ENCODE results near the gene ST3GAL2.
A peak's percentile ranks its signal among the peaks of the same experiment; 100 is the strongest.
"Not testable (repeated sequence)": the region's sequence is repeated elsewhere in the genome, so short reads cannot be mapped to it uniquely, and the experiment has no call there.

Gene ST3GAL2

DNA sequence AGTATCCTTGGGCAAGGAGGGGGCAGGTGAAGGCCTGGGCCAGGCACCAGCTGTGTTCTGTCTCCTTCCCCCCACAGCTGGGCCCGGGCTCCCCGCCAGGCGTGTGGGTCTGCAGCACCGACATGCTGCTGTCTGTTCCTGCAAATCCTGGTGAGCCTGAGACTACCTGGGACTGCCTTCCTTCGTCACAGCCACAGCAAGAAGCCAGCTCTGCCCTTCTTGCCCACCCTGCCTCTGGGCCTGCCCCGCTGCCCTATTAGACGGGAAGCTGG lies 27.8 kb upstream of the ST3GAL2 start:
- DNase-seq = no peak

DNA sequence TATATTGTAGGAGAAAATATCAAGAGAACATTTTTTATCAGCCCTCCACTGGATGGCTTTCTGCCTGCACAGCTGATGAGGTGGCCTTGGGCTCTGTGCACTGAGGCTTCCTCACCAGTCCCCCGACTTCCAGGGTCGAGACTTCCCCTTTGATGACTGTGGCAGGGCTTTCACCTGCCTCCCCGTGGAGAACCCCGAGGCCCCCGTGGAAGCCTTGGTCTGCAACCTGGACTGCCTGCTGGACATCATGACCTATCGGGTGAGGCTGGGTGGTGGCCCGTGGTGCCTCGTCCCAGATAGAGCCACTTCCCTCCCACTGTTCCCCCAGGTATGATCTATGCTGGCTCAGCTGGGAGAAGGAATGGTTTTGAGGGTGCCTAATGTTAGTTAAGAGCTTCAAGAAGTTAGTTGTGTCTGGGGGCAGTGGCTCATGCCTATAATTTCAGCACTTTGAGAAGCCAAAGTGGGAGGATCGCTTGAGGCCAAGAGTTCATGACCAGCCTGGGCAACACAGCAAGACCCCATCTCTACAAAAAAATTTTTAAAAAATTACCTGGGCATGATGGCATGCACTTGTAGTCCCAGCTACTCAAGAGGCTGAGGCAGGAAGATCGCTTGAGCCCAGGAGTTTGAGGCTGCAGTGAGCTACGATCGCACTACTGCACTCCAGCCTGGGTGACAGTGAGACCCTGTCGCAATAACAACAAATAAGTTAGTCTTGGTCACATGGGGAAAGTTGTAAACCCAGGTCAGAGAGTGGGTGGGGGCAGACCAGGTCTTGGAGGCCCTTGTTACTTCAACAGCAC lies 27.3 kb upstream of the ST3GAL2 start:
- no peak for DNase-seq

DNA sequence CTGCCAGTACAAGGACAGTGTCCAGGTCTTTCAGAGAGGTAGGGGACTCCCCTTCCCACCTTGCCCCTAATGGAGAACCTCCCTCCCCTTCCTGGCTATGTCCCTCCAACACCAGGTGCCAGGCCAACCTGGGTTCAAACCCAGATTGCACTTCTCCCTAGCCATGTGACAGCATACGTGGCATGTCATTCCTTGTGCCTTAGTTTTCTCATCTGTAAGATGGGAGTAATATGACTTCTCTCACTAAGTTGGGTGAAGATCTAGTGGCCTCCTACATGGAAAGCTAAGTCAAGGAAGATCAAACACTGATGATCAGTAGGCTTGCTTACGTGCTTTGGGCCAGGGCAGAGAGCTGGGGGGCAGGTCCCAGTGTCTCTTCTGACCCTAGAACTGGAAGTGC lies 24.3 kb upstream of the ST3GAL2 start:
- no peak for DNase-seq

DNA sequence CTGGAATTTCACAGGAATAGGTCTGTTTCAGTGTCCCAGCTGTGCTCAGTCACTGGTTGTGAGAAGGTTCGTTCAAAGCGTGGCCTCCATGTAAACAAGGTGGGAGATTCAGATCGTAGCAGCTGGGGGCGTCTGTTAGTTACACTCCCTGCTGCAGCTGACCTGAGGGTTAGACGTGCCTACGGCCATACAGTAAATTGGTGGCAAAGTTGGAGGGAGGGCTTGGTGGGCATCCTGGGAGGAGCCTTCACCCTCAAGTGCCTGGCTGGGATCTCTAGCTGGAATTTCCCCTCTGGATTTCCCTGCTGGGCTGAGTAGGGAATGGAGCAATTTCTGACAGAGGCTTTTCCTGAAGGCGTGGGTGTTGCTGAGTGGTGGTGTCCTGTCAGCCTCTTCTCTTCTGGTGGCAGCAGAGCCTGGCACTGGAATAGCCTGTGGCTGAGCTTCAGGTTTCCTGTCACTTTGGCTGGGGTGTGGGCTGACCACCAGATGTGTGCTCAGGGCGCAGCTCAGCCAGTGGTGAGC lies 21.9 kb upstream of the ST3GAL2 start:
- no peak for DNase-seq

DNA sequence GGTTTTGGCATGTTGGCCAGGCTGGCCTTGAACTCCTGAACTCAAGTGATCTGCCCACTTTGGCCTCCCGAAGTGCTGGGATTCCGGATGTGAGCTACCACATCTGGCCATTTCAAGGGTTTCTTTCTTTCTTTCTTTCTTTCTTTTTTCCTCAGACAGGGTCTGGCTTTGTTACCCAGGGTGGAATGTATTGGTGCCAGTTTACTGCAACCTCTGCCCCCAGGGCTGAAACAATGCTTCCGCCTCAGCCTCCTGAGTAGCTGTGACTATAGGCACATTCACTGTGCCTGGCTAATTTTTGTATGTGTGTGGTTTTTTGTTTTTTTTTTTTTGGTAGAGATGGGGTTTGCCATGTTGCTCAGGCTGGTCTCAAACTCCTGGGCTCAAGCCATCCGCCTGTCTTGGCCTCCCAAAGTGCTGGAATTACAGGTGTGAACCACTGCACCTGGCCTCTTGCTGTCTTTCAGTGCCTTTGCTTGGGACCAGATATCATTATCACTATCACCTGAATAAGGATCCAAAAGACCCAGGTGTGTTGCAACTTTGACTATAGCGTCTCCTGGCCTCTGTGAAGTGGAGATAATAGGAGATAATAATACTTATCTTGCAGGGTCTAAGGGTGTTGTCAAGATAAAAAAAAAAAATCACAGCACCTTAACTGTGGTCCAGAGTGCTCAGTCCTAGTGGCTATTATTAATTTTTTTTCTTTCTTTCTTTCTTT lies 18.7 kb upstream of the ST3GAL2 start:
- no peak for DNase-seq

DNA sequence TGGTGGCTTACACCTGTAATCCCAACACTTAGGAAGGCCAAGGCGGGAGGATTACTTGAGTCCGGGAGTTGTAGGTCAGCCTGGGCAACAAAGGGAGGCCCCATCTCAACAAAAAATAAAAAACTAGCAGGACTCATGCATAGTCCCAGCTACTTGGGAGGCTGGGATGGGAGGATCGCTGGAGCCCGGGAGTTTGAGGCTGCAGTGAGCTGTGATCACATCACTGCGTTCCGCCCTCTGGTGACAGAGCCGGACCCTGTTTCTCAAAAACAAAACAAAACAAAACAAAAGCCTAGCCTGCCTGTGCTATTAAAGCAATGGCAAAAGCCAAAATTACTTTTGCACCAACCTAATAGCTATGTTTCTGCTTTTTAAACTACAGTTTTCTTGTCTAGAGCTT lies 17.0 kb upstream of the ST3GAL2 start:
- no peak for DNase-seq

DNA sequence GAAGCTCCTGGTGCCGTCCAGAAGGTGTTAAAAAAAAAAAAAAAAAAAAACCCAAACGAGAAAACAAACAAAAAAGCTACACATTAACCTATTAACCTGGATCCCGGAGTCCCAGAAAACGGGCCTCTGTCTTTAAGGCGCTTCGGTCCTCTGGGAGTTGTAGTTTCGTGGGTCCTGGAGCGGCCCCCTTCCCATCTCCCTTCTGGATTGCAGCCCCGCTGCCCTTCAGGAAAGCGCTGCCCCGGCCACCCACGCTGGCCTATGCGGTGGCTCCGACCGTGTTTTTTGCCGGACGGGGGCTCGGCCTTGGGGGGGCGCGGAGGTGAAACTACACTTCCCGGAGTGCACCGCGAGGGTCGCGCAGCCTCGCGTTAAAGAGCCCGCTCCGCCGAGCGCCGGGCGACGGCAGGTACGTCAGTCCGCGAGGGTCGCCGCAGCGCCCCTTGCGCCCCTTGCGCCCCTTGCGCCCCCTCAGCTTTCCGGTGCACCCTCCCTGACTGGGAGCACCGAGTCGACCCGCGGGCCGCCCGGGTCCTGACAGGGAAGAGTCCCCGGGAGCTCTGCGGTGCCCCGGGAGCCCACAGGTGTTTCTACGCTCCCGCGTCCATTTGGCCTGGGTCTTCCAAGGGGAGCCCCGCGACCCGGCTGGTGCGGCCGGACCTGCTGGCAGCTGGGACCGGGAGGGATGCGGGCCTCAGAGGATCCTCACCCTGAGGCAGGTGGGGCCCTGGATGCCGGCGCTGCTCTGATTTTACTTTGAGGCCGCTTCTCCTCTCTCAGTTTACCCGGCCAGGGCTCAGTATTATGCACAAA lies 15.5 kb upstream of the ST3GAL2 start, which contains the start of gene FCSK:
TSS of gene FCSK (plus strand) at position 374 of the 813 bp plus-strand sequence. CDS start 8,596 bp downstream, outside the sequence.
- DNase-seq = peak; percentile 33

DNA sequence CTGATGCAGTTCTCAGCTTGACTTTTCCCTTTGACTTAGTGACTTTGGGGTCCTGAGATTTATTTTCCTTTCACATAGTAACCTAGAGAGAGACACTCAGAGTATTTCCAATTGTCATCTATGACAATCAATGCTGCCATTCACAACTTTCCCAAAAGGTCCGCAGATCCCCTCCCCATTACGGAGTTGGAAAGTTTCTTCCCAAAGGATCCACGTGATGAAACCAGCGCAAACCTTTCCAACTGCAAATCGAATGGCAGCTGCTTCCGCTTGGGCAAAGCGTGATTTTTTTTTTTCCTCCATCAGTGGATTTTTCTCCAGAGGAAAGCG lies 15.0 kb upstream of the ST3GAL2 start:
- DNase-seq = no peak

DNA sequence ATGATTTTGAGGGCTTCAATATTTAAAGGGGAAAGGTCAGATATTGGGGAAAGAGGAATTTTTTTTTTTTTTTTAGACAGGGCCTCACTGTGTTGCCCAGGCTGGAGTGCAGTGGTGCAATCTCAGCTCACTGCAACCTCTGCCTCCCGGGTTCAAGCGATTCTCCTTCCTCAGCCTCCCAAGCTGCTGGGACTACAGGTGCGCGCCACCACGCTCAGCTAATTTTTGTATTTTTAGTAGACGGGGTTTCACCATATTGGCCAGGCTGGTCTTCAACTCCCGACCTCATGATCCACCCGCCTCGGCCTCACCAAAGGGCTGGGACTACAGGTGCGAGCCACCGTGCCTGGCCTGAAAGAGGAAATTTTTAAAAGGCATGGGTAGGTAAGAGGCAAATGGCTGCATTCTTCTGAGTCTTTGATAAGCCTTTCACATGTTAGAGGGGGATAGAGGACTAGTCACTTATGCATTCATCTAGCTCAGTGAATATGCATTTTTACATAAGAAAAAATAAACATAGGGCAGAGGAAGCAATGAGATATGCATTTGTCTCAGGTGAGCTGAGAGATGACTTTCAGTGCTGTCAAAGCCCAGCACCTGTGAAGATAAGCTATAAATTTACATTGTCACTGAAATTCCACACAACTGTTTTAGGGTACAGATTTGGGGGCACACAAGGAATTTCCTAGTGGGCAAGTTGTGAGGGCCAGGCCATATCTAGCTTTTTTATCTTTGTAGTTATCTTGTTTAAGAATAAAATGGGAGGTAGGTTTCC lies 14.4 kb upstream of the ST3GAL2 start:
- no peak for DNase-seq

DNA sequence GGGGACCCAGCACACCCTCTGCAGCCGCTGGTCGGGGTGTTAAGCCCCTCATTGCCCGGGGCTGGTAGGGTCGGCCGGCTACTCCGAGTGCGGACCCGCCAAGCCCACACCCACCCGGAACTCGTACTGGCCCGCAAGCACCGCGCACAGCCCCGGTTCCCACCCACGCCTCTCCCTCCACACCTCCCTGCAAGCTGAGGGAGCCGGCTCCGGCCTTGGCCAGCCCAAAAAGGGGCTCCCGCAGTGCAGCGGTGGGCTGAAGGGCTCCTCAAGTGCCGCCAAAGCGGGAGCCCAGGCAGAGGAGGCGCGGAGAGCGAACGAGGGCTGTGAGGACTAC lies 12.1 kb upstream of the ST3GAL2 start:
- DNase-seq = not testable (repeated sequence)

DNA sequence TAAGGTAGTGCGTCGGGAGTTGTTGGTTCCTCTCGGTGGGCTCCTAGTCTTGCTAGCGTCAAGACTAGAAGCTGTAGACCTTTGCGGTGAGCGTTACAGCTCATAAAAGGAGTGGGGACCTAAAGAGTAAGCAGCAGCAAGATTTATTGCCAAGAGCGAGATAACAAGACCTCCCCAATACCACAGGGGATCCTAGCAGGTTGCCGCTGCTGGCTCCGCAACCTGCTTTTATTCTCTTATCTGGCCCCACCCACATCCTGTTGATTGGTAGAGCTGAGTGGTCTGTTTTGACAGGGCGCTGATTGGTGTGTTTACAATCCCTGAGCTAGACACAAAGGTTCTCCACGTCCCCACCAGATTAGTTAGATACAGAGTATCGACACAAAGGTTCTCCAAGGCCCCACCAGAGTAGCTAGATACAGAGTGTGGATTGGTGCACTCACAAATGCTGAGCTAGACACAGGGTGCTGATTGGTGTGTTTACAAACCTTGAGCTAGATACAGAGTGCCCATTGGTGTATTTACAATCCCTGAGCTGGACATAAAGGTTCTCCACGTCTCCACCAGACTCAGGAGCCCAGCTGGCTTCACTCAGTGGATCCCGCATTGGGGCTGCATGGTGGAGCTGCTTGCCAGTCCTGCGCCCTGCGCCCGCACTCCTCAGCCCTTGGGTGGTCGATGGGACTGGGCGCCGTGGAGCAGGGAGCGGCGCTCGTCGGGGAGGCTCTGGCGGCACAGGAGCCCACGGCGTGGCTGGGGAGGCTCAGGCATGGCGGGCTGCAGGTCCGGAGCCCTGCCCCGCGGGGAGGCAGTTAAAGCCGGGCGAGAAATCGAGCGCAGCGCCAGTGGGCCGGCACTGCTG lies 11.5 kb upstream of the ST3GAL2 start:
- DNase-seq = not testable (repeated sequence)

DNA sequence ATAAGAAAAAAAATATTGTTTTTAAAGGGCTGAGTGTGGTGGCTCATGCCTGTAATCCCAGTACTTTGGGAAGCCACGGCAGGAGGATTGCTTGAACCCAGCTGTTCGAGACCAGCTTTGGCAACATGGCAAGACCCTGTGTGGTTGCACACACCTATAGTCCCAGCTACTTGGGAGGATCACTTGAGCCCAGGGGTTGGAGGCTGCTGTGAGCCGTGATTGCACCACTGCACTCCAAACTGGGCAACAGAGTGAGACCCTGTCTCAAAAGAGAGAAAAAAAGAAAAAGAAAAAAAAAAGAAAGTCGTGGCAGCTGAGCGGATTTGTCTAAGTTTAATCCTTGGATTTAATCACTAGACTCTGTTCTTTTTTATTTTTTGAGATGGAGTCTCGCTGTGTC lies 9.2 kb upstream of the ST3GAL2 start:
- DNase-seq = no peak

DNA sequence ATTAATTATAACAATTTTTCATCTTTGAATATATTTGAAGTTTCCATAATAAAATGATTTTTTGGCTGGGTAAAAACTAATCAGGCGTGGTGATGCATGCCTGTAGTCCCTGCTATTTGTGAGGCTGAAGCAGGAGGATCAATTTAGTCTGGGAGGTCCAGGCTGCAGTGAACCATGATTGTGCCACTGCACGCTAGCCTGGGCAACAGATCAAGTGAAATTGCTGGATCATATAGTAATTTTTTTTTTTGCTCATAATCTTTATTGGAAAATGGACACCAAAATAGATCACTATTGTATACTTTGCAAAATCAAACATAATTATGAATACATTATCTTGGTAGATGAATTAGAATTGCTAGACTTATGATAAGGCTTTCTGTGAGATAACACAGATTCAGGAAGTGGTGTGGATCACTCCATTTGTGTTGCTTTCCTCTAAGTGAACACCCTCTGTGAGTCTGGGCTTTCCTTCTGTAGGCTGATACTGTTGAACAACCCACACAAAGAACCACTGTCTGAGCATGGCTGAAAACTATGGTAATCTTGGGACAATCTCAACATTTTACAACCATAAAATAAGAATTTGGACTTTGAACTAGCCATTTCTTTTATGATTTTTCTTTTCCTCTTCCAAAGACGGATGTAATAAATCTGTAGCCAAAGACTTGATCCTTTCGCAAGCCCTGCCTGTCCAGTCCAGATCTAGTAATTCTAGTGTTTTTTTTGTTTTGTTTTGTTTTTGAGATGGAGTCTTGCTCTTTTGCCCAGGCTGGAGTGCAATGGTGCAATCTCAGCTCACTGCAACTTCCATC lies 5.6 kb upstream of the ST3GAL2 start:
- DNase-seq = no peak

DNA sequence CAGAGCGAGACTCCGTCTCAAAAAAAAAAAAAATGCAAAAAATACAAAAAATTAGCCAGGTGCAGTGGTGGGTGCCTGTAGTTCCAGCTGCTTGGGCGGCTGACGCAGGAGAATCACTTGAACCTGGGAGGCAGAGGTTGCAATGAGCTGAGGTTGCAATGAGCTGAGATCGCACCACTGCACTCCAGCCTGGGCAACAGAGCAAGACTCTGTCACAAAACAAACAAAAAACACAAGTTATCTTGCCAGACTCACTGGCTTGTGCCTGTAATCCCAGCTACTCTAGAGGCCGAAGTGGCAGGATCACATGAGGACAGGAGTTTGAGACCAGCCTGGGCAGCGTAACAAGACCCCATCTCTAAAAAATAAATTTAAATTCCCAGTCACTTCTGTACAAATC lies 3.4 kb upstream of the ST3GAL2 start:
- DNase-seq = no peak

DNA sequence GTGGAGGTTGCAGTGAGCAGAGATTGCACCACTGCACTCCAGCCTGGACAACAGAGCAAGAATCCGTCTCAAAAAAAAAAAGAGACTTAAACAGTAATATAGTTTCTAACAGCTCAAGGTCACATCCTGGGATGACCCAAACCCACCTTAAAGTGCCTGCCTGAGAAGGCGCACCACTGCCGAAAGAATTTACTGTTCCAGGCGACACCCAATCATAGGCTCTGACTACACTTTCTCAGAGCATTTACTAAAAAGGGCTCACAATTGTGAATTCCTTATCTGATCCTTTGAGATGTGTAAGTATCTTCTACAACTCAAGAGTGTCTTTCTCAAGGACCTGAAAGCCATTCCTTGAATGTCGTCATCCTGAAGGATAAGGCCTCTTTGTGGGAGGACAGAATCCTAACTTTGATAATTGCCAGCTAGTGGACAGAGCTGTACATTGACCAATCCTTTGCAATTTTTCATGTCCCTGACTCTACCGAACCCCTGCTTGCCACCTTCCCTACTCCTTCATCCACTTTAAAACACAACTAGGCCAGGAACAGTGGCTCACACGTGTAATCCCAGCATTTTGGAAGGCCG lies 2.6 kb upstream of the ST3GAL2 start:
- no peak for DNase-seq

DNA sequence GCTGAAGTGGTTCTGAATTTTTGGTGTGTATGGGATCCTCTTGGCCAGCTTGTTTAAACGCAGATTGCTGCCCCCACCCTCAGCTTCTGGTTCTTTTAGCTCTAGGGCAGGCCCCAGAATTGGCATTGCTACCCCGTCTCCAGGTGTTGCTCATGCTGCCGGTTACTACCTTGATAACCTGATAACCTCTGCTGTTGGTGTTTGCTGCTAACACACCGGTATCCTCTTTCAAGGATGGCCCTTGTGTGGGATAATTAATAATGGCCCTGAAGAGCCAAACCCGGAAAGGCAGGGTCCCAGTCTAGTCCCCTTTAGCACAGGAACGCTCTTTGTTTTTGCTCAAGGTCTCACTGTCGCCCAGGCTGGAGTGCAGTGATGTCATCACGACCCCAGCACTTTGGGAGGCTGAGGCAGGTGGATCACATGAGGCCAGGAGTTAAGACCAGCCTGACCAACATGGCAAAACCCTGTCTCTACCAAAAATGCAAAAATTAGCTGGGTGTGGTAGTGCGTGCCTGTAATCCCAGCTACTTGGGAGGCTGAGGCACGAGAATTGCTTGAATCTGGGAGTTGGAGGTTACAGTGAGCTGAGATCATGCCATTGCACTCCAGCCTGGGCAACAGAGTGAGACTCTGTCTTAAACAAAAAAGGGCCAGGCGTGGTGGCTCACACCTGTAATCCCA lies 1.3 kb upstream of the ST3GAL2 start:
- DNase-seq = no peak

DNA sequence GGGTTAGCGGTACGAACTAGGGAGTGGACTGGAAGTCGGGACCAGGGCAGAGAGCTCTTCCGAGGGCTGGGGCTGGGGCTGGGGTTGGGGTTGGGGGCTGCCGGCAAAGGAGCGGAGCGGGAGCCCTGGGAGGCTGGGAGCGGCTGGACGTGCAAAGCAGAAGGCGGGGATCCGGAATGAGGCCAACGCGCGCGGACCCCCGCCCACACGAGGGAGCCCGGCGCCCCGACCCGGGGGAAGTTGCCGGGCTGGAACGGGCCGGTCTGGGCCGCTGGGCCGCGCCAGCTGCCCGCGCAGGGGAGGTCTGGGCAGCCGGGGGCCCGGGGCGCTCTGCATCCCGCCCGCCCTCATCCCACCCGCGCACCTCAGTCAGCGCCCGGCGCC lies 323 bp downstream of the ST3GAL2 start:
- DNase-seq = no peak

DNA sequence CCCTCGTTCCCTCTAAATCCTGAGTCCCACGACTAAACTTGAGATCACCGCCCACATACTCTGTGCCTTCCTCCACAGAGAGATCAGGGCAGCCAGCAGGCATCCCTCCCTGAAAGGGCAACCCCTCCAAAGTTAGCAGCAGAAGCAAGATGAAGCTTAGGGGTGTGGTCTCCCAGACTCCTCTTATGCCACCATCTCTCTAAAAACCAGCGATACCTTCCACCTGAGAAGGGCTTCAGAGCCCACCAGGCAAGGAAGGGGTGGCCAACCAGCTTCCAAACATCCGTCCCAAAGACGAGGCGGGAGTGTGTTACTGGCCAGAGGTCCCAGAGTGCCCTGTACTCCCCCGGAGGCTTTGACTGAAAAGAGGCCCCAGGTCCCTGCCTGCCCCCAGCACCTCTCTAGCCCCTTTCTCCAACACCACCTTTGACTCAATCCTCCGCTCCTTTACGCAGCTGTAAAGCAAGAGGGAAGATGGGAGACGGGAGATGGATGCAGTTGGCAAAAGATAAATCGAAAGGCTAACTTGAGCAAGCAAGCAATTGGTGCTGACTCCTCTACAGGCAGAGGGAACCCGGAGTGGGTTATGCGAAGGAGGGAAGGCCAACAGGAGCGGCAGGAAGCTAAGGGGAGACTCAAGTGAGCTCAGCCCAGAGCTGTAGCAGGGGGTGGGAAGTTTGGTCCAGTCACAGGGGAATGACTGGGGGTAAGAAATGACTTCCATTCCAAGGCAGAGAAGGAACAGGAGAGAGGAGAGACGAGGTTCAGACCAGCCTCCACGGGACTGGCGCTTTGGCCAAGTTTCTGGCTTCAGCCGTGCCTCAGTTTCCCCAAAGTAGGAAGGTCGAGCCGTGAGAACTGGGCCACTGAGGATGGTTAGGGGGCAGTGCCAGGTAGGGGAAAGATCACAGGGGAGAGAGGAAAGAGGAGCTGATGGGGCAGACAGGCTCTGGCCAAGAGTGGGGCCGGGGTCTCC lies 1.0 kb downstream of the ST3GAL2 start:
- DNase-seq = no peak
